Umbilical cord (tissue), 2 donors: ENCODE measurements around the gene ERH. TPM values are rescaled to one million over a fixed set of nuclear protein-coding genes. Genes with fewer than 3 reads are reported as not detected.
"Not testable (repeated sequence)": the region's sequence is repeated elsewhere in the genome, so short reads cannot be mapped to it uniquely, and the experiment has no call there.

Experiments used
- DNase-seq: peaks from one replicate; pipeline ENCODE4 v3.0.0-alpha.2; 2015; ENCODE audit warnings: low spot score
- total RNA-seq: library from RNA; depleted of rRNA; stranded (reverse); fragments of >200 nt; gene quantifications from one replicate; pipeline ENCODE4 v1.2.3, GENCODE V29; 2014; ENCODE audit warnings: low replicate concordance; ENCODE audit not compliant: insufficient read depth

ERH gene
- 41.9 TPM for total RNA-seq

- DNase-seq: peak; percentile 99
These were observed at the start of gene ERH, which contains the start of gene SLC39A9 for GRCh38 chr14:69398053-69398817. Gene ERH (minus strand): TSS chr14:69398299. CDS start chr14:69398233, 66 bp downstream. Gene SLC39A9 (plus strand): TSS chr14:69398692. CDS start chr14:69399370, 678 bp downstream.

GRCh38 chr14:69443296-69443805 lies 45.3 kb upstream of the ERH start:
- DNase-seq: no peak

GRCh38 chr14:69441948-69442347 lies 43.8 kb upstream of the ERH start:
- DNase-seq: no peak

GRCh38 chr14:69439521-69440270 lies 41.6 kb upstream of the ERH start:
- DNase-seq: no peak

GRCh38 chr14:69432364-69432763 lies 34.3 kb upstream of the ERH start:
- no peak for DNase-seq

GRCh38 chr14:69430306-69430939 lies 32.3 kb upstream of the ERH start:
- no peak for DNase-seq

GRCh38 chr14:69429643-69430042 lies 31.5 kb upstream of the ERH start:
- DNase-seq: no peak

- no peak for DNase-seq
These were observed 30.3 kb upstream of the ERH start for GRCh38 chr14:69428289-69428998.

- DNase-seq: no peak
These were observed 29.5 kb upstream of the ERH start for GRCh38 chr14:69427596-69427995.

- no peak for DNase-seq
These were observed 26.2 kb upstream of the ERH start for GRCh38 chr14:69424149-69424923.

- no peak for DNase-seq
These were observed 25.2 kb upstream of the ERH start for GRCh38 chr14:69423279-69423678.

GRCh38 chr14:69416087-69416486 lies 18.0 kb upstream of the ERH start:
- DNase-seq: not testable (repeated sequence)

- DNase-seq: no peak
These were observed 15.4 kb upstream of the ERH start for GRCh38 chr14:69413483-69413882.

- no peak for DNase-seq
These were observed 10.3 kb upstream of the ERH start for GRCh38 chr14:69408331-69408960.

- DNase-seq: no peak
These were observed 7.7 kb upstream of the ERH start for GRCh38 chr14:69405762-69406161.

- DNase-seq: no peak
These were observed 6.8 kb upstream of the ERH start for GRCh38 chr14:69404883-69405282.

GRCh38 chr14:69404478-69404877 lies 6.4 kb upstream of the ERH start:
- no peak for DNase-seq

- DNase-seq: no peak
These were observed 3.7 kb upstream of the ERH start for GRCh38 chr14:69401841-69402240.

GRCh38 chr14:69400154-69400553 lies 2.1 kb upstream of the ERH start:
- DNase-seq: no peak

GRCh38 chr14:69399750-69400149 lies 1.7 kb upstream of the ERH start:
- no peak for DNase-seq
